Skin epidermis (tissue), 12 donors: Measurements from ENCODE around the gene CSNK1A1.
"Not testable (repeated sequence)": the region's sequence is repeated elsewhere in the genome, so short reads cannot be mapped to it uniquely, and the experiment has no call there.

ENCODE experiments used
- H3K27ac ChIP-seq, 21 experiments: fragments of 200-600 bp; sonication (generic) in 11 of 21; one replicate each; pipeline ENCODE4 v1.5.0; 2020; ENCODE audit warnings: mild to moderate bottlenecking in 3 of 21, inconsistent platforms in 2 of 21, moderate library complexity in 2 of 21
- H3K4me3 ChIP-seq, 7 experiments: fragments of 200-600 bp; sonication (generic) in 2 of 7; one replicate each; pipeline ENCODE4 v1.5.0; 2020; ENCODE audit warnings: inconsistent platforms in 2 of 7, mild to moderate bottlenecking in 2 of 7, moderate library complexity in 1 of 7

Gene CSNK1A1

GRCh38 chr5:149551227-149552037, at the start of gene CSNK1A1:
Gene CSNK1A1, minus strand, starts transcription at chr5:149551439. Its CDS starts 475 bp downstream, at chr5:149550964.
- peak within 1 kb of the TSS; percentile 54 to 97 (median 84) for H3K4me3 ChIP-seq
- peak within 1 kb of the TSS; percentile 90 to 100 (median 99) for H3K27ac ChIP-seq

- H3K4me3 ChIP-seq, result no peak overlapping the region
- H3K27ac ChIP-seq, result no peak overlapping the region
Observed at GRCh38 chr5:149600932-149601331, 49.7 kb upstream of the CSNK1A1 start.

- no peak overlapping the region for H3K4me3 ChIP-seq
- peak overlapping the region in 1 of 21 experiments; percentile 35 for H3K27ac ChIP-seq
Observed at GRCh38 chr5:149599375-149599774, 48.1 kb upstream of the CSNK1A1 start.

- peak overlapping the region in 1 of 21 experiments; percentile 35 for H3K27ac ChIP-seq
Observed at GRCh38 chr5:149598966-149599365, 47.7 kb upstream of the CSNK1A1 start.

GRCh38 chr5:149598234-149598633, 47.0 kb upstream of the CSNK1A1 start:
- not testable (repeated sequence) for H3K27ac ChIP-seq, H3K4me3 ChIP-seq

More at GRCh38 chr5:149598966-149599365, 47.7 kb upstream of the CSNK1A1 start:
- H3K4me3 ChIP-seq, result no peak overlapping the region

GRCh38 chr5:149597618-149598017, 46.4 kb upstream of the CSNK1A1 start:
- H3K4me3 ChIP-seq, result no peak overlapping the region
- H3K27ac ChIP-seq, result peak overlapping the region in 3 of 21 experiments; percentile 11 to 55 (median 52)

- peak overlapping the region in 10 of 21 experiments; percentile 3 to 55 (median 25) for H3K27ac ChIP-seq
- H3K4me3 ChIP-seq, result no peak overlapping the region
Observed at GRCh38 chr5:149596712-149597111, 45.5 kb upstream of the CSNK1A1 start.

- peak overlapping the region in 5 of 21 experiments; percentile 5 to 50 (median 16) for H3K27ac ChIP-seq
Observed at GRCh38 chr5:149595105-149595504, 43.9 kb upstream of the CSNK1A1 start.

GRCh38 chr5:149594206-149594895, 43.1 kb upstream of the CSNK1A1 start:
- H3K27ac ChIP-seq, result peak overlapping the region in 7 of 21 experiments; percentile 0 to 50 (median 14)
- H3K4me3 ChIP-seq, result no peak overlapping the region

More at GRCh38 chr5:149595105-149595504, 43.9 kb upstream of the CSNK1A1 start:
- H3K4me3 ChIP-seq, result not testable (repeated sequence)

GRCh38 chr5:149593370-149593769, 42.1 kb upstream of the CSNK1A1 start:
- Histone ChIP-seq H3K4me3 (no peak overlapping the region), H3K27ac (no peak overlapping the region)

- Histone ChIP-seq H3K4me3 (no peak overlapping the region), H3K27ac (peak overlapping the region in 2 of 21 experiments; percentile 10 to 32)
Observed at GRCh38 chr5:149588936-149589335, 37.7 kb upstream of the CSNK1A1 start.

GRCh38 chr5:149586708-149587318, 35.6 kb upstream of the CSNK1A1 start:
- Histone ChIP-seq H3K4me3 (no peak overlapping the region), H3K27ac (peak overlapping the region in 13 of 21 experiments; percentile 15 to 74 (median 46))

GRCh38 chr5:149585910-149586309, 34.7 kb upstream of the CSNK1A1 start:
- Histone ChIP-seq H3K4me3 (no peak overlapping the region), H3K27ac (peak overlapping the region in 12 of 21 experiments; percentile 15 to 74 (median 47))

- Histone ChIP-seq H3K27ac (peak overlapping the region in 17 of 21 experiments; percentile 21 to 95 (median 89)), H3K4me3 (no peak overlapping the region)
Observed at GRCh38 chr5:149584121-149584520, 32.9 kb upstream of the CSNK1A1 start.

- Histone ChIP-seq H3K27ac (peak overlapping the region in 19 of 21 experiments; percentile 33 to 95 (median 86)), H3K4me3 (no peak overlapping the region)
Observed at GRCh38 chr5:149583394-149583793, 32.2 kb upstream of the CSNK1A1 start.

- Histone ChIP-seq H3K27ac (peak overlapping the region; percentile 78 to 95 (median 88)), H3K4me3 (peak overlapping the region; percentile 38 to 58 (median 43))
Observed at GRCh38 chr5:149581931-149582768, 30.9 kb upstream of the CSNK1A1 start.

- Histone ChIP-seq H3K27ac (peak within 1 kb of the TSS; percentile 78 to 95 (median 88)), H3K4me3 (peak within 1 kb of the TSS; percentile 38 to 58 (median 43))
Observed at GRCh38 chr5:149581192-149581861, 30.1 kb upstream of the CSNK1A1 start, which contains the start of gene ARHGEF37. Gene ARHGEF37, plus strand, starts transcription at chr5:149581498. Its CDS starts 16,272 bp downstream, at chr5:149597770.

GRCh38 chr5:149580808-149581191, 29.6 kb upstream of the CSNK1A1 start:
- Histone ChIP-seq H3K4me3 (peak overlapping the region; percentile 38 to 58 (median 43)), H3K27ac (peak overlapping the region; percentile 14 to 95 (median 88))
